Activated CD8-positive, alpha-beta memory T cell treated with anti-CD3 and anti-CD28 coated beads, Interleukin-2, amount 50 U/mL, for 48 hours (primary cell): Measurements from ENCODE around the gene OXNAD1.

Experiments used
- DNase-seq: peaks from one replicate; pipeline ENCODE4 v3.0.0-alpha.2; 2020

The OXNAD1 gene

DNA sequence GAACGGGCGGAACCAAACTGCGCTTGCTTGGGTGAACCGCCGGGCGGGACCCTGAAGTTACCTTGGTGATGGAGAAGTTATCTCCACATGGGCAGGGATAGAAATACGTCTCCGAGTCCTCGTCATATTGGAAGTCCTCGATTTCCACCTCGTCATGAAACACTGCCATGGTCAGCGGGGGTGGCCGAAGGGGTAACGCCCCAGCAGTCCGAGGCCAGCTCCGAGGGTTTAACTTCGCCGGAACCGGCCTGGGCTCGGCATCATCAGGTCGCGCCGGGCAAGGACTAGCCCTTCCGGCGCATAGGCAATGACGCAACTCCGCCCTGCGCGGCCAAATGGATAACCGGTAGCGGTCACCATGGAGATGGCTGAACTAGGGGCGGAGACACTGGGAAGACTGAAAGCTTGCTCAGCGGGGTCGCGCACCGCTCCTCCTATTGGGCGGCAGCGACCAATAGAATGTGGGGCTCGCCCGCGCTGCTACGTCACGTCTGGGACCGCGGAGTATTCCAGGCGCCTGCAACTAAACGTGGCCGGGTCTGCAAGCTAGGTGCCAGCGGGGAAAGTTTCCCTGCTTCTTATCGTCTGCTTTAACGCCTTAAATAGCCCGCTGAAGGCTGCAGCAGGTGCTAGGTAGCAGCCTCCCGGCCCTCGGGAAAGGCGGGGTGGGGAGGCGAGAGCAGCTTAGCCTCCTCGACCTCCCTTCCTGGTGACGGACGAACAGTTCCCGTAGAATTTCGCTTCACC is at the start of gene OXNAD1, which contains the start of gene DPH3:
Gene OXNAD1, plus strand, starts transcription at position 505 of the 747 bp plus-strand sequence. CDS start 5,741 bp downstream, outside the sequence.
Gene DPH3, minus strand, starts transcription at position 236 of the 747 bp plus-strand sequence. Its CDS starts 67 bp downstream, at position 169.
- peak; percentile 100 for DNase-seq

- no peak for DNase-seq
Observed at GRCh38 chr3:16216373-16216935, 48.6 kb upstream of the OXNAD1 start.

DNA sequence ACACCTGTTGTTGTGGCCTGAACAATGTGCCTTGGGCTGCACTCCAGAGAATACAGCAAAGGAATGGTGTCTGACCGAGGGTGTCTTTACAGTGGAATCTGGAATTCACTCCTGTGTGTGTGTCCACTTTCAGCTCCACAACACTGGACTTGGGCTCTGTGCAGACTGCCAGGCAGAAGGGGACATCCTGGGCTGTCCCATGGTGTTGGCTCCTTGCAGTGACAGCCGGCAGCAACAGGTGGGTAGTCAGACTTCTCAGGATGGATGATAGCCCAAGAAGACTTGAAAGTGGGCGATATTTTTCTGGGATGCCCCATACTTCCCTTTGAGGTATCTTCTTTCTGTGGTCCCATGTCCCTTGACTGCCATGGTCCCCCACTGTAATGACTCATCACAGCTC is 45.2 kb upstream of the OXNAD1 start:
- DNase-seq = no peak

DNA sequence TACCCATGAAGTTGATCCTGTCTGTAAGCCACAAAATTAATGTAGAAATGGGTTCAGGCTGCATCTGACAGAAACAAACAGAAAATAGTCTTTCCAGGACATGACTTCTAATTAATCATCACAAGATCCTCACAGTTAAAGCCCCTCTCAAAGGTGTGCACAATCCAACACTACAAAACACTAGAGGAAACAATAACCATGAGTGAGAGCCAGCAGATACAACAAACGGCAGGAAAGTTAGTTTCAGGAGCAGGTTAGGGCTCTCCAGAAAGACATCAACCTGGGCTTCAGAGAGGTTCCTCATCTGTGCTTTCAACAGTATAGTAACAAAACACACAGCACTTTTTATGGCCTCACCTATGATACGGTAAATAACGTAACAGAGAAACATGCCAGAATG is 43.0 kb upstream of the OXNAD1 start:
- no peak for DNase-seq

- no peak for DNase-seq
Observed at GRCh38 chr3:16222547-16222946, 42.5 kb upstream of the OXNAD1 start.

- DNase-seq = no peak
Observed at GRCh38 chr3:16224325-16224724, 40.7 kb upstream of the OXNAD1 start.

DNA sequence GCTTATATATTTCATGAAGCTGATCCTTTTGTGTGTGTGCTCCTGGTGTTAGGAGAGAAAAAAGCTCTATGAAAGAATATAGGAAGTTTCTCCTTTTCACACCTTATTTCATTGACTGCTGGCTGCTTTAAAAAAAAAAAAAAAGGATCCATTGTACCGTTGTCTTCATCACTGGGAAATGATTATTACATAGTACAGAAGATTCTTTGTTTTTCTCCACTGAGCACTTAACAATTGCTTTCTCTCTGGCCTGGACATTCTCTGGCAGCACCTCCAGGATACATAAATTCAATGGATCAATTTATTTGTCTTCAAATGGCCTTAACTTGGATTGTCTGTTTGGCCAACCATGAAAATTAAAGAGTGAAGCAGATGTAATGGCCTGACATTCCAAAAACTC is 37.4 kb upstream of the OXNAD1 start:
- no peak for DNase-seq

GRCh38 chr3:16229681-16230080 is 35.3 kb upstream of the OXNAD1 start:
- DNase-seq = no peak

GRCh38 chr3:16231983-16232382 is 33.0 kb upstream of the OXNAD1 start:
- no peak for DNase-seq

- DNase-seq = no peak
Observed at GRCh38 chr3:16233806-16234205, 31.2 kb upstream of the OXNAD1 start.

GRCh38 chr3:16234281-16234680 is 30.7 kb upstream of the OXNAD1 start:
- no peak for DNase-seq

DNA sequence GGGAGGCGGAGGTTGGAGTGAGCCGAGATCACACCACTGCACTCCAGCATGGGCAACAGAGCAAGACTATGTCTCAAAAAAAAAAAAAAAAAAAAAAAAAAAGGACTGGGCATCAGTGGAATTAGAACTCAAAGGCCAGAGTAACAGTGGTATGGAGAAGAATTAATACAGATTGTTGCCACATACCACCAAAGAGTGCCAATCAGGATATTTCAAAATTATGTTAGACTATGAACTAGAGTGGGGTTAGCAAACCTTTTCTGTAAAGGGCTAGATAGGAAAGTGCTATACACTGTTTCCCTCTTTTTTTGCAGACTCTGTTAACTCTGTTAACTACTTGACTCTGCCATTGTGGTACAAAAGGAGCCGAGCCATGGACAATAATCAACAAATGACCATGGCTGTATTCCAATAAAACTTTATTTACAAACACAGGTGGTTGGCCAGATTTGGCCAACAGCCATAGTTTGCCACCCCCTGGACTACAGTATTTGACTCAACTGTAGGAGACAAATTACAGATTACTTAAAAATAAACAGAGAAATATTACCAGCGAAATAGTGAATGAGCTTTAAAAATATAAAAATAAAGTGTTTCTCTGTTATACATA is 28.9 kb upstream of the OXNAD1 start:
- no peak for DNase-seq

DNA sequence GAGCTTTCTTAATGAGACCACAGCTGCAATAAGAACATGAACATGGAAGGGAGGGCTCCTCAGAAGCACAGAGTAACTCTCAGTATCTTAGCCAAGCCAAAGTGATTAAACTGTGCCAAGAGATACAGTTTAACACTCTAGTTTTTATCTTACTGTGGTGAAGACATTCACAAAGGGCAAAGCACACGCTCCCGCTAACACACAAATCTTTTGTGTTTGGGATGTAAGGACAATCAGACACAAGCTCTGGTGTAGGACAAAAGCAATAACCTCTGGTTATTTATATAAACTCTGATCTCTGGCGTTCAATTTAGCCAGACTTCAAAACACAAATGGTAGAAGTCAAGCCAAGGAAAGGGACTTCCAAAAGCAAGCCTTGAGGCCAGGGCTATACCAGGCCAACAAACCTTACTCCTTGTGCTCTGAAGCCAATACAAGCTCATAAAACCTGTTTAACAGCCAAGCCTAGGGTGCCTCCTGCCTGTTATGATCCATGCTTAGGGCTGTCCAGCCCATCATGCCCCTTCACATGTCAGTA is 28.1 kb upstream of the OXNAD1 start:
- DNase-seq = no peak

DNA sequence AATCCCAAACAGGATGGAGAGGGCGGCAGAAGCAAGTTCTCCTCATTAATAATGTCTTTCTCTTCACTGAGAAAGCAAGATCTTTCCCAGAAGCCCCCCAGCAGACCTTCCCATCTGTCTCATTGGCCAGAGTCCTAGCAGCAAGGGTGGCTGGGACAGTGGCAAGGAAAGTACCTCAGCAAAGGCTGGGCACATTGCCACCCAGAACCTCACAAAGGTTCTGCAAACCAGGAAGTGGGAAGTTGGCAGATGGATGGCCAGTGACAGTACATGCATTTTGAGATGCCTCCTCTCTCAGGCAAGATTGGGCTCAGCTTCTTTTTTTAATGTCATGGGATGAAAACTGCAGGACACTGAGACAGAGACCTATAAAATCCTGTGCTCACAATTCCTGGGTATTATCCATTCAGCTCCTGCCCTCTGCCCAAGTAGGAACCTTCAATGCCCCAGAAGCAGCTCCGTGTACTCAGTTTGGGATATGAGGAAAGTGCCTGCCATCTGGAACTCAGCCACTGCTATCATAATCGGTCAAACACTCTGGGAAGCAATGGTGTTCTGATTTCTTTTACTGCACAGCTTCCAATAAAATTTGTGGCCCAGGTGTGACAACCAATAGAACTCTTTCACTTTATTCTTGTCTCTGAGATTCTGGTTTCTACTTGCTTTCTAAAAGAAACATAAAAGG is 25.8 kb upstream of the OXNAD1 start:
- DNase-seq = no peak

DNA sequence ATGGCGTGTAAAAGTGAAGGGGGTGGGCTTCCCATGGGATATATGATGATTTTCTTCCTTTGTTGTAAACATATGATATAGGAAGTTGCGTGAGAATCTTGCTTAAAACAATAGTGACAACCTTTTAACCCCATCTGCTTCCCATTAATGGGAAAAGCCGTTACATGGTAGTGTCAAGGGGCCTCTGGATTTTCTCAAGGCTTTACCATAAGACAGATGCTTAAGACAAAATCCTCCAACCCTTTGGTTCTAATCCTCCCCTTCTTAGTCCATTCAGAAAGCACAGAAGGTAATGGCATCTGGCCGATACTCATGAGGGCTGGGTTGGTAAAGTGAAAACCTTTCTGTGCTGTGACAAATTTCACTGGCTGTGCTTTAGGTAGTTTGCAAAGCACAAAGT is 25.2 kb upstream of the OXNAD1 start:
- DNase-seq = no peak

GRCh38 chr3:16240229-16241023 is 24.6 kb upstream of the OXNAD1 start:
- no peak for DNase-seq

DNA sequence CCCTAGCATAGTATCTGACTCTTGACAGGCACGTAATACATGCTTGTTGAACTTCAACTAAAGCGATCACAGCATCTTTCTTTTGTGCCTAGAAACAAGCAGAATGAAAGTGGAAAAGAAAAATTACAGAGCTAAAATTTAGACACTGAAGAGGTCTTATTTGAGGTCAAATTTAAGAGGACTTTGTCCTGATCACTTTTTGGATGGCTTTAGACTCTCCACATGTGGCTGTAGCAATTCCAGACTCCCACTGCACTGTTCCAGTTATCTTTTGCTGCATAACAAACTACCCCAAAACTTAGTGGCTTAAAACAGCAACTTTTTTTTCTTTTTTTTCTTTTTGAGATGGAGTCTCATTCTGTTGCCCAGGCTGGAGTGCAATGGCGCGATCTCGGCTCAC is 23.8 kb upstream of the OXNAD1 start:
- DNase-seq = no peak

DNA sequence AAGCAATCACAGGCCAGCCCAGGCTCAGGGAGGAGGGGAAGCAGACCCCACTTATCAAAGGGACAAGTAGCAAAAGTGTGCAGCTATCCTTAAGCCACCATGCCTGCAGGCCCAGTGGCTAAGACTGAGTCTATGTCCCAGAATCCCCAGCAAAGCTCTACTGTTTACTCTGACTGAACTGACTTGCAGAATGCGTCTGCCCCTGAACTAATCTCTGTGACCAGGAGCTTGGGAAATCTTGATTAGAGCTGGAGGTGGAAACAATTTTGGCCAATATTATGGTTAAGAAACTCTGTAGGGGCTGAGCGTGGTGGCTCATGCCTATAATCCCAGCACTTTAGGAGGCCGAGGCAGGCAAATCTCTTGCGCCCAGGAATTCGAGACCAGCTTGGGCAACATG is 22.8 kb upstream of the OXNAD1 start:
- no peak for DNase-seq

DNA sequence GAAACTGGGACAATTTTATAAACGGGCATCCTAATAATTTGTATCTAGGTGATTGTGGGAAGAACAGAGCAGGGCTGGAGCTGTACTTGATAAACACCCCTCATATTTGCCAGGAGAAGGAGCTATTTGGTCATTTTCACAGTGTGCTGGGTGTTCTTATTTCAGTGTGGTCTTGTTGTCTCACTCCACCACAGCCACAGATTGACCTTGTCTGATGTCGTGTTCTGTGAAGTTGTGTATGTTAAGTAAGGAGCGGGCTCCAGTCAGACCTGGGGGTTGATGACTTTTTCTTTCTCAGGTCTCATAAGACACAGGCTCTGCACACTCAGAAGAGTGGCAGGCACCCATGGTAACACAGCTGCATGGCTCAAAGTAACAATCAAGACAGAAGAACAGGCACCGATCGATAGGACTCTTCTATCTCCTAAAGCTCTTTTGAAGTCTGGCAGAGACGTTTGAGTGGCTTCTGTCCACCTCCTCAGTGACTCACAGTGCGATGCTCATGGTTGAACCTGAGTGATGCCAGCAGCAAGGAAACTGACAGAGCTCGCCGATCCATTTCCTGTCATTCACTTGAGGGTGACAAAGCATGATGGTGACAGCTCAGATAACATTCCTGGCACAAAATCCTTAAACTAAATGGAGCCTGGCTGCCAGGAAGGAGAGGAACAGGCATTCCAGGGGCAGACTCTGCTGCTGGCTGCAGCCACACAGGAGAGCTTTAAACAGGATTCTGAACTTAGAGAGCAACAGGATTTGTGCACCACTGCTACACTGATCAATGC is 21.1 kb upstream of the OXNAD1 start:
- no peak for DNase-seq

GRCh38 chr3:16245609-16246008 is 19.4 kb upstream of the OXNAD1 start:
- no peak for DNase-seq

DNA sequence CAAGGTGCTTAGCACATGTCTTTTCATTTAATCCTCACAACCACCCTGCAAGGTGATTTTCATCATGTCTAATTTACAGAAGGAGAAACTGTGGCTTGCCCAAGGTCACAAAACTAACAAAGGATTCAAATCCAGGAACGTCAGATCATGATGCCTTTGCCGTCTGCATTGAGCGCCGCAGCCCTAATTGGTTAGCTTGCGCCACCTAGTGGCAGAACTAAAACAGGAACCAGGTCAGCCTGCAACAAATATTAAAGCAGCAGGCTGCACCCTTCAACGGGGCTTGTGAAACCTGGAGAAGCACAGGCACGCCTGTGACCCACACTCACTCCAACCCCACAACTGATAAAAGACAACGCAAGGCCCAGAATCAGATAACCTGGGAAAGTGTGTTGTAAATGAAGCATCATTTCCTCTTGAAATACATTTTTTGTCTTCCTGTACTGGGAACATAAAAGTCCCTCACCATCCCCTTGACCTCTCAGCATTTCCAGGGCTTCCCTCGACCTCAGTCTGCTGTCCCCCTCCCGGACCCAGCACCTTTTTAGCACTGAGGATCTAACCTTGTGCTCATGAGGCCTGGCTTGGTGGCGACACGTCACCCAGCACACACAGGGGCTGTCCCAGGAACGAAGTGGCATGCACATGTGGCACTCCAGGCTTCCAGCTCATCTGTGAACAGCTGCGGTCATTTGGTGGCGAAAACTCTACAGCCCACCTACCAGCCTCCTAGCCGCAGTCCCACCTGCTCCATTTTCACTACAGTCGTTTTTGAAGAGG is 17.5 kb upstream of the OXNAD1 start:
- DNase-seq = peak; percentile 86
